GM12873 (cell line): ENCODE results near the gene SLC22A1.

Source experiments
- TF ChIP-seq, protein P1 (sequence below): IDR thresholded peaks from 2 replicates; pipeline ENCODE4 v1.5.1; 2012; ENCODE audit warnings: low read depth, mild to moderate bottlenecking, moderate library complexity, low read length, control low read depth; ENCODE audit not compliant: insufficient read depth; ENCODE audit errors: missing control alignments

The SLC22A1 gene

DNA sequence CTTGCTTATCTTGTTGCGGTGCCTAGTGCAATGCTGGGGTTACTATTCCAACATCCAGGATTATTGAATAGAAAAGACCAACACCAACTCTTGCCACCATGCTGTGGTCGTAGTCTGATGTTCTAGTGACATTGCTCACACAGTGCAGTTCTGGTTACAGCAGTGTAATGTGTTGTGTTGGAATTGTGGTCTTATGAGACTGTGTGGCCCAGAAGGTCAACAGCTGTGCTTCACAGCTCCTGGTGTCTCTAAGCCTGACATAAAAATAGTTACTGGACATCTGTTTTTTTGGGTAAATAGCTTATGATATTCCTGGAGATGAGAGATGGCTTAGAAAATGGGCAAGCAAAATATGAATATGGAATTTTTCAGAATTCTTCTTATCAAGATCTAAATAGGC is 79.4 kb downstream of the SLC22A1 start:
- TF ChIP-seq, protein P1, sequence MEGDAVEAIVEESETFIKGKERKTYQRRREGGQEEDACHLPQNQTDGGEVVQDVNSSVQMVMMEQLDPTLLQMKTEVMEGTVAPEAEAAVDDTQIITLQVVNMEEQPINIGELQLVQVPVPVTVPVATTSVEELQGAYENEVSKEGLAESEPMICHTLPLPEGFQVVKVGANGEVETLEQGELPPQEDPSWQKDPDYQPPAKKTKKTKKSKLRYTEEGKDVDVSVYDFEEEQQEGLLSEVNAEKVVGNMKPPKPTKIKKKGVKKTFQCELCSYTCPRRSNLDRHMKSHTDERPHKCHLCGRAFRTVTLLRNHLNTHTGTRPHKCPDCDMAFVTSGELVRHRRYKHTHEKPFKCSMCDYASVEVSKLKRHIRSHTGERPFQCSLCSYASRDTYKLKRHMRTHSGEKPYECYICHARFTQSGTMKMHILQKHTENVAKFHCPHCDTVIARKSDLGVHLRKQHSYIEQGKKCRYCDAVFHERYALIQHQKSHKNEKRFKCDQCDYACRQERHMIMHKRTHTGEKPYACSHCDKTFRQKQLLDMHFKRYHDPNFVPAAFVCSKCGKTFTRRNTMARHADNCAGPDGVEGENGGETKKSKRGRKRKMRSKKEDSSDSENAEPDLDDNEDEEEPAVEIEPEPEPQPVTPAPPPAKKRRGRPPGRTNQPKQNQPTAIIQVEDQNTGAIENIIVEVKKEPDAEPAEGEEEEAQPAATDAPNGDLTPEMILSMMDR, result no peak

DNA sequence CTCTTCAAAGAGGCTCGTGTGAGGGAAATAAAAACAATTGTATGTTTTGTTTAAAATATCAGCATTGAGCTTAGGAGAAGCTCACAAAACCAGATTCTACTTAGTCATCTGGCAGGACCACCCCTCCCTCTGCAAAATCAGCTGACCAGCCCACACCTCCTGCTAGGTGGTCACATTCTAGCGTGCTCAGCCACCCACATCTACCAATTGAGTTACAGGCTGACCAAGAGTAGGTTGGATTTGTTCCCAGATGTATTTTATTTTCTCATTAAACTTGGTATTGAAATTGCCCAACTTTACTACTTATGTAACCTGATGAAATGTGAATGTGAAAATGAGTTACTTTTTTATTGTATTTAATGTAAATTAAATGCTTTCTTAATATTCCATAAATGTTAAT is 80.8 kb downstream of the SLC22A1 start:
- TF ChIP-seq, protein P1, result no peak

DNA sequence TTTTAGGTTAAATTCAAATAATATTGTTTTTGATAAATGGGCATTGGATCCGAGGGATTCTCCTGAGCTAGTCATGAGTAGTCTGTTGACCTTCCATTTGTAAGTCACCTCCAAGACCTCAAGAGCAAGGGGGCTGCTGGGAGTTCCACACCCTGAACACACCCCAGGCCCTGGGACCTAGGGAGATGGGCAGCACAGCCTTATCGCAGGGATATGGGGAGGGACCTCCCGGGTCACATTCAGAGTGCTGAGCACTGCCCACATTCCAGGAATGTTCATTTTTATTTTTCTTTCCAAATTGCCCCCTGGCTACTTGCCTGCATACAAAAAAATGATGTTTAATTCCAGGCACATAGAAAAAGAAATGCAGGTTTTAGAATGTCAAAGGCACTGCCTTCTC is 81.5 kb downstream of the SLC22A1 start:
- TF ChIP-seq, protein P1, result no peak

DNA sequence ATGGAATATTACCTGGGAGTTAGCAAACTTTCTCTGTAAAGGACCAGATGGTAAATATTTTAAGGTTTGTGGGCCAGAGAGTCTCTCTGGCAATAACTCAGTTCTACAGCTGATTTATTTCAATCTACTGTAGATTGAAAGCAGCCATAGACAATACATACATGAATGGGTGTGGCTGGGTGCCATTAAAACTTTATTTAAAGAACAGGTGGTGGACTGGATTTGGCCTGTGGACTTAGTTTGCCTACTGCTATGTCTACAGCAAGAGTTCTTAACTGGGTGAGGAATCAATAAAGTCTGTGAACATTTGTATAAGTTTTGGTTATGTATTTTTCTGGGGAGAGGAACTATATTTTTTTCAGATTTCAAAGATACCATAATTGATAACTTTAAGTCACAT is 81.9 kb downstream of the SLC22A1 start:
- TF ChIP-seq, protein P1, result no peak

DNA sequence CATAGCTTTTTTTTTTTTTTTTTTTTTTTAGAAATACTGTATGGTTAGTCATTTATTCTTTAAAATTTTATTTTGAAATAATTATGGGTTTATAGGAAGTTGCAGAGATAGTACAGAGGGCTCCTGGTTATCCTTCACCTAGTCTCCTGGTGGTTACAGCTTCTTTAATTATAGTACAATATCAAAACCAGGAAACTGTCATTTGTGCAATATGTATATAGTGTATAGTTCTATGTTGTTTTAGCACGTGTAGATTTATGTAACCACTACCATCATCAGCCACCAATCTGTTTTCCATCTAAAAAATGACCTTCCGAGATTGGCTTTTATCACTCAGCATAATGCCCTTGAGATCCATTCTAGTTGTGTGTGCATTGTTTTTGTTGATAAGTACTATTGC is 82.3 kb downstream of the SLC22A1 start:
- TF ChIP-seq, protein P1, result no peak

DNA sequence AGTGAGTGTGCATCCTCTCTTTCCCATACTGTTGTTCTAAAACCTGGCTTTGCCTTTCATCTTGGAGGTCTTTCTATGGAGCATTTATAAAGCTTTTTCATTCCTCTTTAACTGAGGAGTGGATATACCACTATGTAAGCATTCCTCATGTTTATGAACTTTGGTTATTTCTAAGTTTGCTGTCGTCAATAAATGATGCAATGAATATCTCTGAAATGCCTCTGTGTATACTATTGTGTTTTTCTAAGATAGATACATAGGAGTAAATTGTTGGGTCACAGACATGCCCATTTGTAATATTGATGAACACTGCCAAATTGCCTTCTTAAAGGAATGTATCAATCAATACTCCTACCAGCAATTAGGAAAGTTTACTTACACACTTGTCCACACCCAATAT is 83.1 kb downstream of the SLC22A1 start:
- TF ChIP-seq, protein P1, result no peak

DNA sequence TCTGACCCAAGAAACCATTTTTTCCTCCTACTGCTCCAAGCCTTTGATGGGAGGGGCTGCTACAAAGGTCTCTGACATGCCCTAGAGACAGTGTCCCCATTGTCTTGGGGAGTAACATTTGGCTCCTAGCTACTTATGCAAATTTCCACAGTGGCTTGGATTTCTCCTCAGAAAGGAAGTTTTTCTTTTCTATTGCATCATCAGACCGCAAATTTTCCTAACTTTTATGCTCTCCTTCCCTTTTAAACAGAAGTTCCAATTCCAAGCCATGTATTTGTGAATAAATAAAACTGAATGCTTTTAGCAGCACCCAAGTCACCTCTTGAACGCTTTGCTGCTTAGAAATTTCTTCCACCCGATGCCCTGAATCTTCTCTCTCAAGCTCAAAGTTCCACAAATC is 86.0 kb downstream of the SLC22A1 start:
- TF ChIP-seq, protein P1, result no peak
